Kidney (tissue), 14 donors: Measurements from ENCODE around the gene COL23A1. TPM values are rescaled to one million over a fixed set of nuclear protein-coding genes. Genes with fewer than 3 reads are reported as not detected.

Experiments
- DNase-seq, 5 donors: peaks; one replicate each; pipeline ENCODE4 v3.0.0-alpha.2; 2013 to 2020
- FAIRE-seq: peaks from 2 replicates; lab custom pipeline; 2012; peaks lifted over from hg19 to GRCh38; lab: Jason Lieb, UNC
- H3K27ac ChIP-seq, 2 donors: one replicate each; pipeline ENCODE4 v1.7.0; 2013; ENCODE audit warnings: low read depth in 2 of 2, low read length in 2 of 2, inconsistent platforms in 1 of 2
- H3K27me3 ChIP-seq: one replicate; pipeline ENCODE4 v1.7.1; 2013; ENCODE audit warnings: low read length, inconsistent platforms; ENCODE audit not compliant: control insufficient read depth, insufficient read depth
- H3K36me3 ChIP-seq, 3 donors: one replicate each; pipeline versions ENCODE4 v1.7.0 to v1.7.1; 2013; ENCODE audit warnings: low read length in 3 of 3, control low read depth in 1 of 3, inconsistent platforms in 1 of 3; ENCODE audit not compliant: insufficient read depth in 3 of 3, control insufficient read depth in 2 of 3
- H3K4me1 ChIP-seq, 3 donors: one replicate each; pipeline versions ENCODE4 v1.7.0 to v1.7.1; 2013; ENCODE audit warnings: low read length in 3 of 3, inconsistent platforms in 1 of 3, low read depth in 1 of 3; ENCODE audit not compliant: control insufficient read depth in 2 of 3, insufficient read depth in 2 of 3
- H3K4me3 ChIP-seq, 3 donors: one replicate each; pipeline versions ENCODE4 v1.7.0 to v1.8.1; 2013; ENCODE audit warnings: low read length in 3 of 3, control low read depth in 1 of 3, inconsistent platforms in 1 of 3
- H3K9ac ChIP-seq, 3 donors: one replicate each; pipeline versions ENCODE4 v1.7.0 to v1.7.1; 2013; ENCODE audit warnings: low read length in 3 of 3, control low read depth in 1 of 3, inconsistent platforms in 1 of 3
- H3K9me3 ChIP-seq, 3 donors: one replicate each; pipeline versions ENCODE4 v1.7.0 to v1.7.1; 2013; ENCODE audit warnings: low read length in 3 of 3, control low read depth in 1 of 3, inconsistent platforms in 1 of 3; ENCODE audit not compliant: control insufficient read depth in 2 of 3, insufficient read depth in 1 of 3
- intact Hi-C: fragments of 100-400 bp; cut with DNase I; formaldehyde crosslinking; loops from one replicate; pipeline ENCODE4 v1.11.1; 2022
- polyA plus RNA-seq: library from polyadenylated mRNA; stranded (reverse); fragments of 350-450 nt; fragmentation: Illumina TruSeq; extraction: RNeasy Lipid Tissue Mini Kit (QIAGEN cat#74804); gene quantifications from one replicate; pipeline ENCODE4 v1.2.3, GENCODE V29; 2014; ENCODE audit warnings: low read depth, low replicate concordance; ENCODE audit not compliant: insufficient read depth
- total RNA-seq: library from RNA; stranded (reverse); fragmentation: NEBNext Ultra II Directional; extraction: Animal tissue kit (Norgen Biotek cat#: 25700); gene quantifications from one replicate; pipeline ENCODE4 v1.2.1, GENCODE V29; 2021
- TF ChIP-seq, protein P1 (sequence below): IDR thresholded peaks from 3 replicates; pipeline ENCODE4 v1.5.1; 2012; ENCODE audit warnings: mild to moderate bottlenecking, moderate library complexity, borderline replicate concordance; ENCODE audit not compliant: insufficient read depth; ENCODE audit errors: extremely low read depth
- donor health status: control.
- donor health status: control.
- donor health status: control.
- donor health status: control.
- donor health status: control.
- donor health status: DM: yes; HTN: yes; CAD: no.
- donor health status: Normal renal cell carcinoma (clear cell type).

Gene COL23A1
- total and polyA plus RNA-seq, 2 donors from 2014 or later: 4.1 to 8.7 TPM

GRCh38 chr5:178193251-178193809 lies 396.9 kb downstream of the COL23A1 start:
- H3K27ac ChIP-seq: no peak overlapping the region
- FAIRE-seq (no peak), DNase-seq (no peak)
- H3K27me3 ChIP-seq: no peaks in the 10 kb centered on the region
- no peak overlapping the region for H3K4me3 ChIP-seq
- H3K36me3 ChIP-seq: no peaks in the 10 kb centered on the region
- intact Hi-C loops: no loop called here
- no peaks in the 10 kb centered on the region for H3K9me3 ChIP-seq
- TF ChIP-seq, protein P1, sequence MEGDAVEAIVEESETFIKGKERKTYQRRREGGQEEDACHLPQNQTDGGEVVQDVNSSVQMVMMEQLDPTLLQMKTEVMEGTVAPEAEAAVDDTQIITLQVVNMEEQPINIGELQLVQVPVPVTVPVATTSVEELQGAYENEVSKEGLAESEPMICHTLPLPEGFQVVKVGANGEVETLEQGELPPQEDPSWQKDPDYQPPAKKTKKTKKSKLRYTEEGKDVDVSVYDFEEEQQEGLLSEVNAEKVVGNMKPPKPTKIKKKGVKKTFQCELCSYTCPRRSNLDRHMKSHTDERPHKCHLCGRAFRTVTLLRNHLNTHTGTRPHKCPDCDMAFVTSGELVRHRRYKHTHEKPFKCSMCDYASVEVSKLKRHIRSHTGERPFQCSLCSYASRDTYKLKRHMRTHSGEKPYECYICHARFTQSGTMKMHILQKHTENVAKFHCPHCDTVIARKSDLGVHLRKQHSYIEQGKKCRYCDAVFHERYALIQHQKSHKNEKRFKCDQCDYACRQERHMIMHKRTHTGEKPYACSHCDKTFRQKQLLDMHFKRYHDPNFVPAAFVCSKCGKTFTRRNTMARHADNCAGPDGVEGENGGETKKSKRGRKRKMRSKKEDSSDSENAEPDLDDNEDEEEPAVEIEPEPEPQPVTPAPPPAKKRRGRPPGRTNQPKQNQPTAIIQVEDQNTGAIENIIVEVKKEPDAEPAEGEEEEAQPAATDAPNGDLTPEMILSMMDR: no peak
- H3K4me1 ChIP-seq: no peaks in the 10 kb centered on the region
- no peak overlapping the region for H3K9ac ChIP-seq

DNA sequence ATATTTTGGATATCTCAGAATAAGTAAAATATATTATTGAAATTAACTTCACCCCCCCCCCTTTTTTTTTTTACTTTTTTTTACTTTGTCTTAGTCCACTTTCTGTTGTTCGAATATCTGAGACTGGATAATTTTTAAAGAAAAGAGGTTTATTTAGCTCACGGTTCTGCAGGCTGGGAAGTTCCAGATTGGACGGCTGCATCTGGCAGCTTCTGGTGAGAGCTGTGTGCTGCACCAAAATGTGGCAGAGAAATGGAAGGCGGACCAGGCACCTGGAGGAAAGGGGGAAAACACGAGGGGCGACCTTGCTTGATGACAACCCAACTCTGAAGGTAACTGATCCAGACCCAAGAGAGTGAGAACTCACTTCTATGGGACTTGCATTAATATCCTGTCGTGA lies 397.4 kb downstream of the COL23A1 start:
- intact Hi-C loops: no loop called here
- TF ChIP-seq, protein P1: no peak
- H3K9ac ChIP-seq: no peak overlapping the region
- H3K27ac ChIP-seq: no peak overlapping the region
- DNase-seq (no peak), FAIRE-seq (no peak)
- no peaks in the 10 kb centered on the region for H3K36me3 ChIP-seq
- H3K27me3 ChIP-seq: no peaks in the 10 kb centered on the region
- H3K4me1 ChIP-seq: no peaks in the 10 kb centered on the region
- no peak overlapping the region for H3K4me3 ChIP-seq
- H3K9me3 ChIP-seq: no peaks in the 10 kb centered on the region

DNA sequence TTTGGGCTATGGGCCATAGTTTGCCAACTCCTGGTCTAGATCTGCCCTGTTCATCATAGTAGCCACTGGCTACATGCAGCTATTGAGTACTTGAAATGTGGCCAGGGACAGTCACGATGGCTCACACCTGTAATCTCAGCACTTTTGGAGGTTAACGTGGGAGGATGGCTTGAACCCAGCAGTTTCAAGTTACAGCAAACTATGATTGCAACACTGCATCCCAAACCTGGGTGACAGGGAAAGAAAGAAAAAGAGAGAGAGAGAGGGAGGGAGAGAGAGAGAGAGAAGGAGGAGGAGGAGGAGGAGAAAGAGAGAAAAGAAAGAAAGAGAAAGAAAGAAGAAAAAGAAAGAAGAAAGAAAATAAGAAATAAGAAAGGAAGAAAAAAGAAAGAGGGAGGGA lies 397.9 kb downstream of the COL23A1 start:
- no peaks in the 10 kb centered on the region for H3K27me3 ChIP-seq
- intact Hi-C loops: no loop called here
- no peak overlapping the region for H3K9ac ChIP-seq
- H3K27ac ChIP-seq: no peak overlapping the region
- DNase-seq: no peak
- no peak overlapping the region for H3K4me3 ChIP-seq
- FAIRE-seq: no peak
- TF ChIP-seq, protein P1: no peak
- H3K9me3 ChIP-seq: no peaks in the 10 kb centered on the region
- H3K4me1 ChIP-seq: no peaks in the 10 kb centered on the region
- no peaks in the 10 kb centered on the region for H3K36me3 ChIP-seq

DNA sequence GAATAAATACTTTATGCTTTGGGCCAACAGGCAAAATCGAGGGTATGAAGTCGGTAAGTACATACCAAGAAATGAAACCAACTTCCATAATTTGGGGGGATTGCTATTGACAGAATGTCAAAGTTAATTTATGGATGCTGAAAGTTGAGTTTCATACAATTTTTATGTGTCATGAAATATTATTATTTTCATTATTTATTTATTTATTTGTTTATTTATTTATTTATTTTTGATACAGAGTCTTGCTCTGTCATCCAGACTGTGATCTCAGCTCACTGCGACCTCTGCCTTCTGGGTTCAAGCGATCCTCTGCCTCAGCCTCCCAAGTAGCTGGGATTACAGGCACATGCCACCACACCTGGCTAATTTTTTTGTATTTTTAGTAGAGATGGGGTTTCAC lies 398.5 kb downstream of the COL23A1 start:
- no peak for FAIRE-seq
- Histone ChIP-seq H3K9me3 (no peaks in the 10 kb centered on the region), H3K27ac (no peak overlapping the region), H3K9ac (no peak overlapping the region), H3K4me1 (no peaks in the 10 kb centered on the region), H3K36me3 (no peaks in the 10 kb centered on the region), H3K4me3 (no peak overlapping the region), H3K27me3 (no peaks in the 10 kb centered on the region)
- TF ChIP-seq, protein P1: no peak
- intact Hi-C loops: no loop called here
- no peak for DNase-seq
